ENCODE measurements around the gene SMIM24.
A peak's percentile ranks its signal among the peaks of the same experiment; 100 is the strongest.
"Not testable (repeated sequence)": the region's sequence is repeated elsewhere in the genome, so short reads cannot be mapped to it uniquely, and the experiment has no call there.

The SMIM24 gene

DNA sequence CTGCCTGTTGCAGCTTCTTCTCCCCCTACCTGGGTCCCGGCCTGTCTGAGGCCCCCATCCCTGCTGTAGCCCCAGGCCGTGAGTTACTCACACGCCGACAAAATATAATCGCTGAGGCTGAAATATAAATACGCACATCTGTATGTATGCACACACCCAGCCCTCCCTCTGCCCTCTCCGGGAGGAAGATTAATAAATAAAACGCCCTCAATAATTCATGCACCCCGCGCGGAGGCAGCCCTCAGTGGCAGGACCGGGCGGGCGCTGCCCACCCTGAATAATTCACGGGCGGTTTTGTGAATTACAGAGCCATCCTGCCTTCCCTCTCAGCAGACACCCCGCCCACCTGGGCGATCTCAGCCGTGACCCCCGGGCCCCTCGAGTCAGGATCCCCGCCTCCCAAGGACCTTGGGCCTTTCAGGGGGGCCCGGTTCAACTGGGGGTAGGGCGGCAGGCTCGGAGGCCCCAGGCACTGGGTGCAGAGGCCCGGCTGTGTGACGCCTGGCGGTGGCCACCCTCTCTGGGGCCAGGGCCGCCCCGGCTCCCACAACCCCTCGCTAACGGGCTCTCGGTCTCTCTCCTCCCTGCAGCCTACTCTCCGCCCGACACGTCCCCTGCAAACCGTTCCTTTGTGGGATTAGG lies 24.2 kb downstream of the SMIM24 start:
- no peak for DNase-seq (ENCODE audit: low read depth in 2 of 2)

DNA sequence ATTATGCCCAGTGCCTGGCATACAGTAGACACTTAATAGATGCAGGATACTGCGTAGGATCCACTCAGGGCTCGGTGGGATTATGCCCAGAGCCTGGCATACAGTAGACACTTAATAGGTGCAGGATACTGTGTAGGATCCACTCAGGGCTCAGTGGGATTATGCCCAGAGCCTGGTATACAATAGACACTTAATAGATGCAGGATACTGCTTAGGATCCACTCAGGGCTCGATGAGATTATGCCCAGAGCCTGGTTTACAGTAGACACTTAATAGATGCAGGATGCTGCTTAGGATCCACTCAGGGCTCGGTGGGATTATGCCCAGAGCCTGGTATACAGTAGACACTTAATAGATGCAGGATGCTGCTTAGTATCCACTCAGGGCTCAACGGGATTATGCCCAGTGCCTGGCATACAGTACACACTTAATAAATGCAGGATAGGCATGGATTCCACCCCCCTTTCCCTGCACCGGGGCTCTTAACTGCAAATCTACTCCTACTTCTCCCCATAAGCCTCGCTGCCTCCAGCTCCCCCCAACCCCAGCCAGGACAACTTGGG lies 24.9 kb downstream of the SMIM24 start:
- DNase-seq (ENCODE audit: low read depth in 2 of 2): no peak

- DNase-seq (ENCODE audit: low read depth in 2 of 2): no peak
Measured at GRCh38 chr19:3454656-3455392, 25.5 kb downstream of the SMIM24 start.

GRCh38 chr19:3453840-3454239 lies 26.5 kb downstream of the SMIM24 start:
- DNase-seq (ENCODE audit: low read depth in 2 of 2): no peak

DNA sequence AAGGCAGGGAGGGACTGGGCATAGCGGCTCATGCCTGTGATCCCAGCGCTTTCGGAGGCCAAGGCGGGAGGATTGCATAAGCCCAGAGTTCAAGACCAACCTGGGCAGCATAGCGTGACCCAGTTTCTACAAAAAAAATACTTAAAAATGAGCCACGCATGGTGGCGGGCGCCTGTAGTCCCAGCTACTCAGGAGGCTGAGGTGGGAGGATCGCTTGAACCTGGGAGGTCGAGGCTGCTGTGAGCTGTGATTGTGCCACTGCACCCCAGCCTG lies 27.4 kb downstream of the SMIM24 start:
- not testable (repeated sequence) for DNase-seq (ENCODE audit: low read depth in 2 of 2)

GRCh38 chr19:3452171-3452941 lies 28.0 kb downstream of the SMIM24 start:
- DNase-seq (ENCODE audit: low read depth in 2 of 2): no peak

DNA sequence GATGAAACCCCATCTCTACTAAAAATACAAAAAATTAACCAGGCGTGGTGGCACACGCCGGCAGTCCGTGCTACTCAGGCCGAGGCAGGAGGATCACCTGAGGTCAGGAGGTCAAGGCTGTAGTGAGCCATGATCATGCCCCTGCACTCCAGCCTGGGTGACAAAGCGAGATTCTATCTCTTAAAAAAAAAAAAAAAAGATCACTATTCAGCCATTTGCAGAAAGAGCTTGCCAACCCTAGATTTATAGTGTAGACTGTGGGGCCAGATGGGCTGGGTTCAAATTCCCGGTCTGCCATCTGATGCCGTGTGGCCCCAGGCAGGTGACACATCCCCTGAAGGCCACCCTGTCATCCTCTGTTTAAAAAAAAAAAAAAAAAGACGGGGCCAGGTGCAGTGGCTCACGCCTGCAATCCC lies 28.9 kb downstream of the SMIM24 start:
- no peak for DNase-seq (ENCODE audit: low read depth in 2 of 2)

DNA sequence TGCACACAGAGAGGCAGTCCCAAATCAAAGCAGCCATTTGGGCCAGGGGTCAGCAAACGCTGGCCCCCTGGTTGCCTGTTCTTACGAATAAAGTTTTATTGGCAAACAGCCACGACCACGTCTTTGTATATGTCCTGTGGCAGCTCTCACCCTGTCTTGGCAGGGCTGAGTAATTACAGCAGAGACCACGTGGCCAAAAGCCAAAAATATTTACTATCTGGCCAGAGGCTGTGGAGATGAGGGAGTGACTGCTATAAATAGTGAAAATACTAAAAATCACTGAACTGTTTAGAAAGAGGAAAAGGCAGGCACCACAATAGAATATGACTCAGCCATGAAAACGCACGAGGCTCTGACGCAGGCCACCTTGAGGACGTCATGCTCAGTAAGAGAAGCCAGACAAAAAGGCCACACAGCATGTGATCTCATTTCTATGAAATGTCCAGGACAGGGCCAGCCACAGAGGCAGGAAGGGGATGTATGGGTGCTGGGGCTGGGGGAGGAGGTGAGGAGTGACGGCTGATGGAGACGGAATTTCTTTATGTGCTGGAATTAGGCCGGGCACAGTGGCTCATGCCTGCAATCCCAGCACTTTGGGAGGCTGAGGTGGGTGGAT lies 29.4 kb downstream of the SMIM24 start:
- no peak for DNase-seq (ENCODE audit: low read depth in 2 of 2)

- no peak for DNase-seq (ENCODE audit: low read depth in 2 of 2)
Measured at GRCh38 chr19:3448616-3449334, 31.6 kb downstream of the SMIM24 start.

GRCh38 chr19:3446657-3447056 lies 33.7 kb downstream of the SMIM24 start:
- not testable (repeated sequence) for DNase-seq (ENCODE audit: low read depth in 2 of 2)

DNA sequence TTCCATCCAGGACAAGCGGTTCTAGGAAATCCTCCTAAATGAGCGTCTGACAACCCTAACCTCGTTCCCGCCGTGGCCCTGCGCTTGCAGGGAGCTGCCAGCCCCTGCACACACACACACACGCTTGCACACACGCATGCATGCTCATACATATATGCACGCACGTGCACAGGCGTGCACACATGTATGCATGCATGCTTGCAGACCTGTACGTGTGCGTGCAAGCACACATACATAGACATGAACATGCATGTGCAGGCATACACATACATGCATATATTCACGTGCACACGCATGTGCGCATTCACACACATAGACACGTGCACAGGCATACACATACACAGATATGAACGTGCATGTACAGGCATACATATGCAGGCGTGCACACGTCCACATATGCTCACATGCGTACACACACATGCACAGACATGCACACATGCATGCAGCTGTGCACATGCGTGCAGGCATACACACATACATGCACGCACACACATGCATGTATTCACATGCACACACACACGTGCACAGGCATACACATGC lies 35.6 kb downstream of the SMIM24 start:
- DNase-seq (ENCODE audit: low read depth in 2 of 2): no peak

DNA sequence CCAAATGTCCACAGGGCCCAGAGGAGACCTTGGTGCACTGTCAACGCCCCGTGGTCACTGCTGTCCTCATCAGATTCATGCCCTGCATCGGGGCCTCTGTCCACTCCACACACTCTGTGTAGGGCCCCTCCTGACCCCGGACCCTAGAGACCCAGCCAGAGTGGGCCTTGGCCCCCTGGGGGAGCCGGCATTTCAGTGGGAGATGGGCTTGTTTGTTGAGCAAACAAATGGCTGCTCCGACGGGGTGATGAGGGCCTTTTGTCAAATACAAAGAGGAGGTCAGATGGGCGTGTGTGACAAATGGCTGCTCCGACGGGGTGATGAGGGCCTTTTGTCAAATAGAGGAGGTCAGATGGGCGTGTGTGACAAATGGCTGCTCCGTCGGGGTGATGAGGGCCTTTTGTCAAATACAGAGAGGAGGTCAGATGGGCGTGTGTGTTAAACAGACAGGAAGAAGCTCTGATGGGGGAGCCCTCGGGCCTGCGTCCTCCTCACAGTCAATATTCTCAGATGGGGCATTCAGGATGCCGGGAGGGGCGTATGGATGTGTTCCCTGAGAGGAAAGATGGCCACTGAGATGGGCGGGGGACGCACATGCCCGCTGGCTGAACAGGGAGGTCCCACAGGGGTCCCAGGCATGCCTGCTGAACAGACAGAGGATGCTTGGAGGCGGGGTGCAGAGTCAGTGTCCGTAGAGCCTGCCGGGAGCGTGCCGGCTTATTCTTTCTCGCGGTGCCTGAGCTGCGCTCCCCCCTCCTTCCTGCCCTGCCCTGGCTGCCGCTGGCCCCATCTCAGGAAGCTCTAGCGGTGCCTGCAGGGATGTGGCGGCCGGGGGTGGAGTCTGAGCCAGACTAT lies 36.3 kb downstream of the SMIM24 start:
- no peak for DNase-seq (ENCODE audit: low read depth in 2 of 2)

GRCh38 chr19:3442487-3443071 lies 37.7 kb downstream of the SMIM24 start:
- DNase-seq (ENCODE audit: low read depth in 2 of 2): no peak

- no peak for DNase-seq (ENCODE audit: low read depth in 2 of 2)
Measured at GRCh38 chr19:3441986-3442329, 38.4 kb downstream of the SMIM24 start.

DNA sequence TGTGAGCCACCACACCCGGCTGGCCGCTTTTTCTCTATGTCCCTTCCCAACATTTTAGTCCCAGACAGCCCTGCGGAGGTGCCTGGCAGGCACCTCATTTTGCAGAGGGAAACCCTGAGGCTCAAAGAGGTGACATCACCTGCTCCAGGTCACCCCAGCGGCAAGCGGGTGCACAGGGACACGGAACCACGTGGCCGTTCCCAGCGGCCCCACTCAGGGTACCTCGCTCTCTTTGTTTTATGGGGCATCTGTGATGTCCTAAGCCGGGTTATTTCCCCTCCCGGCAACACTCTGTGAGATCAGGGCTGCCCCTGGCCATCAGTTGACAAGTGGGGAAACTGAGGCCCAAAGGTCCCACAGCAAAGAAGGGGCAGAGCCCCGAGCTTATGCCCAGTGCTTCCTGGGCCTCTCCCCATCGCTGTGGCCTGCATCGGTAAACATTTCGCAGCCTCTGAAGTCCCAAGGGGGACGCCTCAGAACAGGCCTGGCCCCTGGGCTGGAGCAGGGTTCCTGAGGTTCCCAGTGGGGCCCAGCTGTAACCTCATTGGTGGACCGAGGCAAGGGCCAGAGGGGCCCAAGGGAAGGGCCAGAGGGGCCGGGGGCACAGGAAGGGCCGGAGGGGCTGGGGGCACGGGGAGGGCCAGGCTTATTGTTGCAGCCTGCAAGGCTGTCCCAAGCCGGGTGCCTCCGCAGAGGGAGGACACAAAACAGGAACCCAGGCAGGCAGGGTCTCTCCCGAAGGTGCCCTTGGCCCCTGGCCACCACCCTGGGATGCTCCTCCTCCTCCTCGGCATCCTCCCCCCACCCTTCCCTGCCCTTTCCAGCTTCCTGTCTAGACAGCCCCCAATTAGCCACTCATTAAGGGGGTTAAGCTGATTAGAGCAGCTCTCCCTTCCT lies 39.0 kb downstream of the SMIM24 start:
- no peak for DNase-seq (ENCODE audit: low read depth in 2 of 2)

DNA sequence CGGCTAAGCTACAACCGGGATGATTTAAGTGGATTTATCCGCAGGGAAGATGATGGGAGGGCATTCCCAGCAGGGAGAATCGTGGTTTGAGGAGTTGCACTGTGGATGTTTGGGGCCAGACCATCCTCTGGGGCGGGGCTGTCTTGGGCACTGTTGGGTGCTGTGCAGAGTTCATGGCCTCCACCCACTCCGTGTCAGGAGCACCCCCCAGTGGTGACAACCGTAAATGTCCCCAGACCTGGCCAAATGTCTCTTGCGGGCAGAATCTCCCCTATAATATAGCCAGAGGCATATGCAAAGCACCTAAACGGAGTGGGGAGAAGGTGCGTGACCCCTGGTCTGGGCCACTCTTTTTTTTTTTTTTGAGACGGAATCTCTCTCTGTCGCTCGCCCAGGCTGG lies 40.2 kb downstream of the SMIM24 start:
- peak; percentile 41 to 45 for DNase-seq (ENCODE audit: low read depth in 2 of 2)

DNA sequence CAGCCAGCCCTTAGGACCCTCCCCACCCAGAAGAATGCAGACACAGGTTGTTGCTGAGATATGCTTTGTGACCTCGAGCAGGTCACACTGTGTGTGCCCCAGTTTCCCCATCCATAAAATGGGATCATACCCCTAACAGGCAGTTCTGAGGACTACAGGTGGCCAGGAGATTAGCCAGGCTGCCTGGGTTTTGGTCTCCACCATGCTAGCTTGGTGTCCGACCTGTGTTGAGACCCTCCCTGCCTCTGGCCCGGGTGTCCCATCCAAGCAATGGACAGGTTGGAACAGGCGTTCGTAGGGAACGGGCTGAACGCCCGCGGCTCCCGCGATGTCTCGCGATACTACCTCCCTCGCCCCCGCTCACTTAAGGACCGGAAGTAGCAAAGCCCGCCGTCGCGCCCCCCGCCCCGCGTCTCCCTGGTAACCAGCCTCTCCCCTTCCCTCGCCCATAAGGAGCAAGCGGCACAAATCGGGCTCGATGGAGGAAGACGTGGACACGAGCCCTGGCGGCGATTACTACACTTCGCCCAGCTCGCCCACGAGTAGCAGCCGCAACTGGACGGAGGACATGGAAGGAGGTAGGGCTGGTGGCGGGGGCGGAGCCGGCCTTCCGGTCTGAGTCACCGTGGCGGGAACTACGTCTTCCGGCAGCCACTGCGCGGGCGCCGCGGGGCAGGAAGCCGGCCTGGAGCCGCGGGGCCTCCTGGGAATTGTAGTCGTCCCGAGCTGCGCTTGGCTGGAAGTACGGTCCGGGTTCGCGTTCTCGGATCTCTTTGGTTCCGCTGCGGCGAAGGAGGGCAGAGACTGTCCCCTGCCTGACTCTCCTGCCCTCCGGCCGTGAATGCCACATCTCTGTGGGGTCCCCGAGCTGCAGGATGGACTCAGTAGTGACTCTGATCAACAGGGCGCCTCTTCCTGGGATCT lies 45.4 kb downstream of the SMIM24 start:
- DNase-seq (ENCODE audit: low read depth in 2 of 2): peak; percentile 92 to 96
